PC-9 (cell line): Measurements from ENCODE around the gene KCNH6. TPM values are rescaled to one million over a fixed set of nuclear protein-coding genes. Genes with fewer than 3 reads are reported as not detected.

Source experiments
- BruUV-seq: library from RNA; stranded (reverse); fragments of 400-500 nt; replicated peaks from 2 replicates; lab custom pipeline; 2021; lab: Mats Ljungman, UMichigan
- CTCF ChIA-PET: fragments of 300-600 bp; sonication (Branson Sonifier 250); formaldehyde crosslinking; loops from one replicate; lab custom pipeline; 2022; ENCODE audit warnings: antibody characterized with exemption; lab: Charles Lee
- POLR2A ChIA-PET: fragments of 300-600 bp; sonication (Branson Sonifier 250); formaldehyde crosslinking; loops from one replicate; lab custom pipeline; 2022; ENCODE audit warnings: antibody characterized with exemption; ENCODE audit not compliant: unreplicated experiment; lab: Charles Lee
- DNase-seq, 2 experiments: peaks; one replicate each; pipeline versions ENCODE4 v3.0.0 to v3.0.0-alpha.2; 2015 to 2022; ENCODE audit warnings: mixed read lengths in 1 of 2
- H2AFZ ChIP-seq: fragments of 200-600 bp; sonication (generic); 2 replicates; pipeline ENCODE4 v1.8.1; 2017; ENCODE audit warnings: antibody characterized with exemption
- H3F3A ChIP-seq: fragments of 200-600 bp; sonication (generic); 2 replicates; pipeline ENCODE4 v1.8.1; 2017; ENCODE audit warnings: antibody characterized with exemption, mild to moderate bottlenecking, low read depth; ENCODE audit not compliant: insufficient read depth
- H3K27ac ChIP-seq: fragments of 200-600 bp; sonication (generic); 2 replicates; pipeline ENCODE4 v1.6.1; 2016; ENCODE audit warnings: mixed run types
- H3K27me3 ChIP-seq: fragments of 200-600 bp; sonication (generic); 2 replicates; pipeline ENCODE4 v1.6.1; 2016; ENCODE audit warnings: low read depth, mixed run types; ENCODE audit not compliant: insufficient read depth
- H3K36me3 ChIP-seq: fragments of 200-600 bp; sonication (generic); 2 replicates; pipeline ENCODE4 v1.6.1; 2016; ENCODE audit warnings: low read depth, mixed run types
- H3K4me1 ChIP-seq: fragments of 200-600 bp; sonication (generic); replicated peaks from 2 replicates; pipeline ENCODE4 v1.6.1; 2016; ENCODE audit warnings: mixed run types; ENCODE audit not compliant: insufficient read depth
- H3K4me2 ChIP-seq: fragments of 200-600 bp; sonication (generic); 2 replicates; pipeline ENCODE4 v1.6.1; 2017; ENCODE audit warnings: mixed run types
- H3K4me3 ChIP-seq: fragments of 200-600 bp; sonication (generic); 2 replicates; pipeline ENCODE4 v1.6.1; 2016; ENCODE audit warnings: mixed run types
- H3K79me2 ChIP-seq: fragments of 200-600 bp; sonication (generic); 2 replicates; pipeline ENCODE4 v1.6.1; 2017; ENCODE audit warnings: low read depth, mixed run types
- H3K9me2 ChIP-seq: fragments of 200-600 bp; sonication (generic); 2 replicates; pipeline ENCODE4 v1.8.1; 2017; ENCODE audit warnings: mild to moderate bottlenecking; ENCODE audit not compliant: insufficient read depth
- H3K9me3 ChIP-seq: fragments of 200-600 bp; sonication (generic); 2 replicates; pipeline ENCODE4 v1.8.1; 2016; ENCODE audit warnings: low read depth; ENCODE audit not compliant: insufficient read depth
- H4K20me1 ChIP-seq: fragments of 200-600 bp; sonication (generic); 2 replicates; pipeline ENCODE4 v1.8.1; 2017; ENCODE audit not compliant: insufficient read depth
- EZH2 ChIP-seq: fragments of 200-600 bp; sonication (generic); IDR thresholded peaks from 2 replicates; pipeline ENCODE4 v1.8.0; 2017; ENCODE audit warnings: antibody characterized with exemption, low read depth
- intact Hi-C: fragments of 100-400 bp; cut with micrococcal nuclease; formaldehyde crosslinking; loops from one replicate; pipeline ENCODE4 v1.10.0; 2022; ENCODE audit not compliant: unreplicated experiment
- total RNA-seq: library from RNA; stranded (reverse); gene quantifications from 2 replicates; pipeline ENCODE4 v1.2.3, GENCODE V29; 2021
- TF ChIP-seq, protein P1 (sequence below): fragments of 200-600 bp; sonication (generic); conservative IDR thresholded peaks from 2 replicates; pipeline ENCODE4 v1.6.1; 2017; ENCODE audit warnings: mixed run types, antibody characterized with exemption, mild to moderate bottlenecking, moderate library complexity

The KCNH6 gene
- total RNA-seq, 1 experiment from 2014 or later = not detected

DNA sequence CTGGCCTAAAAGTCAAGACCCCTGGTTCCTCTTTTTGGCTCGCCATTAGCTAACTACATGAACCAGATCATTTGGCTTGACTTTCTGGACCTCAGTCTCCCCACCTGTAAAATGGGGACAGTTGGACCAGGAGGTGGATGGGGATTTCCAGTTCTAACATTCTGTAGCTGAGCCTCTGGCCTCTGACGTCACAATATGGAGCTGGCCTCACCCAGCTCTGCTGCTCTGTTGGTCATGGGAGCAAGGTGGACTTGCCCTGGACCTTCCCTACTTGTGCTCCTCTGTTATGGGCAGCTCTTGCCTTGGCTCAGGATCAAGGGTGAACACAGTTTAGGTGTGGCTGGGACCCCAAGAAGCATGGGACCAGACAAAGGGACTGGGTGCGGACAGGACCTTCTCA is 16.5 kb upstream of the KCNH6 start:
- CTCF ChIA-PET = no interaction called here
- H3K9me2 ChIP-seq = no peaks in the 10 kb centered on the region

DNA sequence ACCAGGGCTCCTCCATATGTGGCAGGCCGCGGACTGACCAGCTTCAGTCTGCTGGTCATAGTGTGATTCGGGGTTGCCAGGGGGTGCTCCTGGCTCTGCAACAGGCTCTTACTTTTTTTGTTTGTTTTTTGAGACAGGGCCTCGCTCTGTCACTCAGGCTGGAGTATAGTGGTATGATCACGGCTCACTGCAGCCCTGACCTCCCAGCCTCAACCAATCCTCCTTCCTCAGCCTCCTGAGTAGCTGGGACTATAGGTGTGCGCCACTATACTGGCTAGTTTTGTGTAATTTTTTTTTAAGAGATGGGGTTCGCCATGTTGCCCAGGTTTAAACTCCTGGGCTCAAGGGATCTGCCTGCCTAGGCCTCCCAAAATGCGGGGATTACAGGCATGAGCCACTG is 11.8 kb upstream of the KCNH6 start:
- ChIA-PET POLR2A (no interaction called here), CTCF (no interaction called here)
- Histone ChIP-seq H3K36me3 (no peaks in the 10 kb centered on the region), H3K27me3 (peaks cover 77% of the 10 kb centered on the region), H3K79me2 (no peaks in the 10 kb centered on the region), H3K27ac (no peak overlapping the region), H3K4me1 (no peaks in the 10 kb centered on the region), H4K20me1 (no peaks in the 10 kb centered on the region; the same call in 1 of the 2 replicates), H3K9me3 (no peaks in the 10 kb centered on the region), H3K4me3 (no peak overlapping the region), H3K9me2 (no peaks in the 10 kb centered on the region), H3K4me2 (no peak overlapping the region), H2AFZ (no peak overlapping the region), H3F3A (no peaks in the 10 kb centered on the region)
- TF ChIP-seq, protein P1, sequence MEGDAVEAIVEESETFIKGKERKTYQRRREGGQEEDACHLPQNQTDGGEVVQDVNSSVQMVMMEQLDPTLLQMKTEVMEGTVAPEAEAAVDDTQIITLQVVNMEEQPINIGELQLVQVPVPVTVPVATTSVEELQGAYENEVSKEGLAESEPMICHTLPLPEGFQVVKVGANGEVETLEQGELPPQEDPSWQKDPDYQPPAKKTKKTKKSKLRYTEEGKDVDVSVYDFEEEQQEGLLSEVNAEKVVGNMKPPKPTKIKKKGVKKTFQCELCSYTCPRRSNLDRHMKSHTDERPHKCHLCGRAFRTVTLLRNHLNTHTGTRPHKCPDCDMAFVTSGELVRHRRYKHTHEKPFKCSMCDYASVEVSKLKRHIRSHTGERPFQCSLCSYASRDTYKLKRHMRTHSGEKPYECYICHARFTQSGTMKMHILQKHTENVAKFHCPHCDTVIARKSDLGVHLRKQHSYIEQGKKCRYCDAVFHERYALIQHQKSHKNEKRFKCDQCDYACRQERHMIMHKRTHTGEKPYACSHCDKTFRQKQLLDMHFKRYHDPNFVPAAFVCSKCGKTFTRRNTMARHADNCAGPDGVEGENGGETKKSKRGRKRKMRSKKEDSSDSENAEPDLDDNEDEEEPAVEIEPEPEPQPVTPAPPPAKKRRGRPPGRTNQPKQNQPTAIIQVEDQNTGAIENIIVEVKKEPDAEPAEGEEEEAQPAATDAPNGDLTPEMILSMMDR = no peak
- no peak for DNase-seq
- intact Hi-C loops = no loop called here
- no TSS peak for BruUV-seq

More for the DNA sequence above, 16.5 kb upstream of the KCNH6 start:
- H4K20me1 ChIP-seq = no peaks in the 10 kb centered on the region; the same call in 1 of the 2 replicates
- H3K4me3 ChIP-seq = no peak overlapping the region
- H3K4me1 ChIP-seq = no peaks in the 10 kb centered on the region
- no peak overlapping the region for H2AFZ ChIP-seq
- no peaks in the 10 kb centered on the region for H3F3A ChIP-seq
- no peaks in the 10 kb centered on the region for H3K36me3 ChIP-seq
- no peak overlapping the region for H3K4me2 ChIP-seq
- H3K27me3 ChIP-seq = peaks cover 98% of the 10 kb centered on the region
- DNase-seq = no peak
- BruUV-seq = no TSS peak
- TF ChIP-seq, protein P1 = no peak
- TF ChIP-seq EZH2 = no peak
- POLR2A ChIA-PET = interaction anchor here (0.6 kb wide), 1 partner anchor 68 kb away, joined by 3 read pairs; no protein-coding TSS in a partner anchor
- H3K9me3 ChIP-seq = 0 out of 2 replicates have a peak, but pooled peaks cover 4% of the 10 kb centered on the region
- no peaks in the 10 kb centered on the region for H3K79me2 ChIP-seq
- intact Hi-C loops = no loop called here
- H3K27ac ChIP-seq = no peak overlapping the region

DNA sequence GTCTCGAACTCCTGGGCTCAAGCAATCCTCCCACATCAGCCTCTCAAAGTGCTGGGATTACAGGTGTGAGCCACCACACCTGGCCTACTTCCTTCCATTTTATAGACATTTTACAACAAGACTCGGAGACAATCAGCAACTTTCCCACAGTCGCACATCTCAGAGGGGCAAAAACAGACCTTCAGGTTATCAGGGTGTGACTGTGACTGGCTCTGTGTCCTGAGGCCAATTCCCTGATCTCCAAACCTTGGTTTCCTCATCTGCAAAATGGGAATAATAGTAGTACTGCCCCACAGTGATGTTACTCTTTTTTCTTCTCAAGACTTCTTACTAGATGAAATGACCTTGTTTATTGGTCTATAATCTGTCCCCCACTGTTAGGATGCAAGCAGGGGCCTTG is 10.8 kb upstream of the KCNH6 start:
- H3K4me1 ChIP-seq = no peaks in the 10 kb centered on the region; the same call in 1 of the 2 replicates
- no peak overlapping the region for H3K4me3 ChIP-seq
- DNase-seq = no peak
- H3K79me2 ChIP-seq = no peaks in the 10 kb centered on the region
- no peak overlapping the region for H3K27ac ChIP-seq
- H3K27me3 ChIP-seq = peaks cover 67% of the 10 kb centered on the region
- no peaks in the 10 kb centered on the region for H3K9me3 ChIP-seq
- no TSS peak for BruUV-seq
- TF ChIP-seq, protein P1 = no peak
- TF ChIP-seq EZH2 = no peak
- no peaks in the 10 kb centered on the region; the same call in 1 of the 2 replicates for H4K20me1 ChIP-seq
- ChIA-PET CTCF (no interaction called here), POLR2A (no interaction called here)
- no peaks in the 10 kb centered on the region for H3F3A ChIP-seq
- H3K9me2 ChIP-seq = no peaks in the 10 kb centered on the region
- no peak overlapping the region for H3K4me2 ChIP-seq
- no peak overlapping the region for H2AFZ ChIP-seq
- intact Hi-C loops = no loop called here
- H3K36me3 ChIP-seq = no peaks in the 10 kb centered on the region
